SU-DHL-6 (cell line): ENCODE data around the gene FASTKD3.

Experiments used
- CTCF ChIP-seq: fragments of 200-600 bp; sonication (generic); IDR thresholded peaks from one replicate; pipeline ENCODE4 v1.5.1; 2017; ENCODE audit warnings: antibody characterized with exemption, mild to moderate bottlenecking, low read length, moderate library complexity; ENCODE audit not compliant: insufficient read depth, poor library complexity, severe bottlenecking
- EZH2phosphoT487 ChIP-seq: fragments of 200-600 bp; sonication (generic), shearing (Covaris generic); conservative IDR thresholded peaks from 2 replicates; pipeline ENCODE4 v1.6.1; 2018; ENCODE audit warnings: mild to moderate bottlenecking, antibody characterized with exemption, low read length, moderate library complexity, mixed read lengths

- TF ChIP-seq CTCF (no peak), EZH2phosphoT487 (no peak)
Measured at GRCh38 chr5:7851617-7852289, 17.1 kb downstream of the FASTKD3 start.
